Right lobe of liver (tissue), 6 donors: Measurements from ENCODE around the gene POR. TPM values are rescaled to one million over a fixed set of nuclear protein-coding genes. Genes with fewer than 3 reads are reported as not detected.
A peak's percentile ranks its signal among the peaks of the same experiment; 100 is the strongest.

Source experiments
- ATAC-seq, 4 donors: fragments of 200-7000 bp; cut with Tn5 transposase; one replicate each; pipeline ENCODE4 v1.9.1; 2020; ENCODE audit warnings: mild to moderate bottlenecking in 4 of 4, moderate library complexity in 4 of 4
- DNase-seq, 3 donors: peaks; one replicate each; pipeline ENCODE4 v3.0.0-alpha.2; 2020
- H3K27ac ChIP-seq, 3 donors: fragments of 200-600 bp; one replicate each; pipeline ENCODE4 v1.8.0; 2022
- H3K27me3 ChIP-seq, 2 donors: fragments of 200-600 bp; one replicate each; pipeline ENCODE4 v1.8.0; 2022
- H3K36me3 ChIP-seq, 4 donors: fragments of 200-600 bp; sonication (generic) in 1 of 4; one replicate each; pipeline versions ENCODE4 v1.5.1 to v1.8.0; 2017 to 2022; ENCODE audit warnings: control low read depth in 1 of 4
- H3K4me1 ChIP-seq, 4 donors: fragments of 200-600 bp; sonication (generic) in 1 of 4; one replicate each; pipeline versions ENCODE4 v1.5.1 to v1.8.0; 2017 to 2022; ENCODE audit warnings: control low read depth in 1 of 4
- H3K4me3 ChIP-seq, 3 donors: fragments of 200-600 bp; one replicate each; pipeline ENCODE4 v1.8.0; 2022
- H3K9me3 ChIP-seq, 4 donors: fragments of 200-600 bp; sonication (generic) in 1 of 4; one replicate each; pipeline versions ENCODE4 v1.5.1 to v1.8.0; 2017 to 2022; ENCODE audit warnings: control low read depth in 1 of 4
- CTCF ChIP-seq, 4 donors: fragments of 200-600 bp in 3 of 4; fragments of 450-650 bp in 1 of 4; IDR thresholded peaks; one replicate each; pipeline versions ENCODE4 v1.5.1 to v1.8.0; 2016 to 2022; ENCODE audit warnings: antibody characterized with exemption in 4 of 4, mild to moderate bottlenecking in 2 of 4
- POLR2A ChIP-seq: fragments of 450-650 bp; IDR thresholded peaks from one replicate; pipeline ENCODE4 v1.6.1; 2017; ENCODE audit warnings: antibody characterized with exemption, mild to moderate bottlenecking
- WGBS: methylation state at CpG from one replicate; pipeline ENCODE4 v1.1.6; 2018; ENCODE audit warnings: low coverage, low lambda C conversion rate; ENCODE audit not compliant: insufficient coverage; ENCODE audit errors: missing lambda C conversion rate; 5-methylcytosine and 5-hydroxymethylcytosine counted together
- intact Hi-C, 2 donors: fragments of 100-400 bp; cut with DNase I; formaldehyde crosslinking; loops; one replicate each; pipeline versions ENCODE4 v1.11.2 to v1.14.1; 2022
- total RNA-seq, 6 experiments: library from RNA; depleted of rRNA in 2 of 6; stranded (reverse); fragments of >200 nt in 2 of 6; fragmentation: NEBNext Ultra II Directional in 3 of 6; extraction: Animal tissue kit (Norgen Biotek cat#: 25700) in 3 of 6; gene quantifications; one replicate each; pipeline versions ENCODE4 v1.1.0 to v1.2.4, GENCODE V29; 2016 to 2023
- donor health status: DM: no; HTN: yes; CAD: no.
- donor health status: DM: no; HTN: no; CAD: no.
- donor health status: DM: no; HTN: no; CAD: no.
- donor health status: DM: no; HTN: yes; CAD: no.
- donor health status: DM: no; HTN: yes; CAD: no.

Gene POR
- total RNA-seq, 6 experiments from 2014 or later = 370 to 1,042 (median 725) TPM

- no peaks in the 10 kb centered on the region for H3K27me3 ChIP-seq
- H3K27ac ChIP-seq = peak overlapping the region in 1 of 3 donors; percentile 37
- intact Hi-C loops = no loop called here
- no peaks in the 10 kb centered on the region for H3K9me3 ChIP-seq
- H3K4me1 ChIP-seq = peaks cover 0 to 32% (median 11%) of the 10 kb centered on the region in 4 donors
- no peak overlapping the region for H3K4me3 ChIP-seq
- DNase-seq = peak in 1 of 3 donors; percentile 57
- WGBS = 100% methylated on average over 1 of the region's 44 CpGs
- no peak for ATAC-seq
- TF ChIP-seq CTCF (IDR thresholded peaks at IDR 0.05) (no peak), POLR2A (no peak)
- H3K36me3 ChIP-seq = peaks cover 0 to 85% (median 54%) of the 10 kb centered on the region in 4 donors
Measured at GRCh38 chr7:75984130-75985008, 69.4 kb downstream of the POR start.

GRCh38 chr7:75985009-75985517 lies 70.1 kb downstream of the POR start:
- intact Hi-C loops = no loop called here
- DNase-seq (peak in 1 of 3 donors; percentile 65), ATAC-seq (peak in 1 of 4 donors; percentile 0)
- TF ChIP-seq CTCF (IDR thresholded peaks at IDR 0.05) = no peak
- no peak for TF ChIP-seq POLR2A
- peak overlapping the region in 2 of 3 donors; percentile 47 to 62 for H3K27ac ChIP-seq
- H3K4me3 ChIP-seq = no peak overlapping the region
- no peaks in the 10 kb centered on the region for H3K27me3 ChIP-seq
- peaks cover 0 to 32% (median 10%) of the 10 kb centered on the region in 4 donors for H3K4me1 ChIP-seq
- H3K9me3 ChIP-seq = no peaks in the 10 kb centered on the region
- H3K36me3 ChIP-seq = peaks cover 0 to 78% (median 50%) of the 10 kb centered on the region in 4 donors
- WGBS = 50% methylated on average over 2 of the region's 21 CpGs

- intact Hi-C loops = no loop called here
- peak overlapping the region in 2 of 3 donors; percentile 47 to 62 for H3K27ac ChIP-seq
- H3K9me3 ChIP-seq = no peaks in the 10 kb centered on the region
- no peaks in the 10 kb centered on the region for H3K27me3 ChIP-seq
- DNase-seq (peak; percentile 63 to 78 (median 77)), ATAC-seq (peak; percentile 18 to 29 (median 23))
- TF ChIP-seq CTCF (IDR thresholded peaks at IDR 0.05) = no peak
- no peak for TF ChIP-seq POLR2A
- H3K4me1 ChIP-seq = peaks cover 0 to 30% (median 8%) of the 10 kb centered on the region in 4 donors
- WGBS = no CpG with 5 or more reads among the region's 41 CpGs
- no peak overlapping the region for H3K4me3 ChIP-seq
- H3K36me3 ChIP-seq = peaks cover 0 to 72% (median 45%) of the 10 kb centered on the region in 4 donors
Measured at GRCh38 chr7:75985518-75986146, 70.7 kb downstream of the POR start.

GRCh38 chr7:75986147-75986781 lies 71.3 kb downstream of the POR start:
- intact Hi-C loops = no loop called here
- peak; percentile 34 to 67 (median 65) for DNase-seq
- 80% methylated on average over 1 of the region's 20 CpGs for WGBS
- Histone ChIP-seq H3K4me1 (peaks cover 0 to 28% (median 8%) of the 10 kb centered on the region in 4 donors), H3K36me3 (peaks cover 0 to 66% (median 41%) of the 10 kb centered on the region in 4 donors), H3K9me3 (no peaks in the 10 kb centered on the region), H3K27me3 (no peaks in the 10 kb centered on the region), H3K27ac (peak overlapping the region in 2 of 3 donors; percentile 47 to 62), H3K4me3 (no peak overlapping the region)
- TF ChIP-seq POLR2A = no peak
- TF ChIP-seq CTCF (IDR thresholded peaks at IDR 0.05) = no peak
- ATAC-seq = peak; percentile 12 to 24 (median 17)
